ENCODE measurements around the gene SMIM41. TPM values are rescaled to one million over a fixed set of nuclear protein-coding genes. Genes with fewer than 3 reads are reported as not detected.

SMIM41 gene
- total RNA-seq, 1 donor from 2014 or later, result 0.16 TPM

DNA sequence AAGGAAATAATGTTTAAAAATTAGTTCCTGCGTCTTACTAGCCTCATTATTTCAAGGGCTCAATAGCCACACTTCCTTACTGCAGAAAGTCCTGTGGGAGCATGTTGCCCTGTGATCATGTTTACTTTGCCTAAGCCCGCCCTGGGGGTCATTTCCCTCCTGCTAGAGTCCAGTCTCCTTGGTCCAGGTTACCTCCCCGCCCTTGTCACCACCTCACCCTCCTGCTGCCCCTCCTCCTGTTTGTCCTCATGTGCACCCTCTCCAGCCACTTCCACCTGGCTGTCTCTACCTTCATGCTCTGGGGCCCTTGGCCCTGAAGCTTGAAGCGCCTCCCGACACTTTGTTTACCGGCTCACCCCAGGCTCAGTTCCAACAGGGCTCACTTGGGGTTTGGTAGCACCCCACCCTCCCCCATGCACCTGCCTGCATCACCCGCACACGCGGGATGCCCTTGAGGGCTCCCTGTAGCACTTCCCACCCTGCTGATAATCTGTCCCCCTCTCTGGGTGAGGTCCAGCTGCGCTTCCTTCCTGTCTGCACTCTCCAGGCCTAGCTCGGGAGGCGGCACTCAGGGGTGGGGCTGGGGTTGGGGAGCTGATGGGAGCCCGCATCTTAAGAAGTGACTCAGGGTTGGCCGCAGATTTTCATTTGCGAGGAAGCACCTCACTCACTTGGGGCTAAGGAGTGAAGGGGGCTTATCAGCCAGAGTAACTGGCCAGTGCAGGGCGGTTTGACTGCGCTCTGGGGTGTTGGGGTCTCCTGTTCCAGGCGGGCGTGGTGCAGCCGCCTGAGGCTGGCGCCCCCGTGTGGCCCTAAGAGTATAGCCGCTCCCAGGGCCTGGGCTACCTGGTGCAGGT is 40.1 kb downstream of the SMIM41 start:
- H3K4me1 Mint-ChIP-seq, result peaks cover 17% of the 10 kb centered on the region
- peak; percentile 57 for TF ChIP-seq CTCF (IDR thresholded peaks at IDR 0.05; ENCODE audit: unreplicated experiment)
- H3K4me3 Mint-ChIP-seq, result no peak overlapping the region
- peaks cover 38% of the 10 kb centered on the region for H3K27me3 Mint-ChIP-seq (ENCODE audit: low read depth)
- no peaks in the 10 kb centered on the region for H3K9me3 Mint-ChIP-seq
- H3K27ac Mint-ChIP-seq, result no peak overlapping the region
- DNase-seq (ENCODE audit: low spot score in 2 of 2, unreplicated experiment in 2 of 2), result peak in 1 of 2 experiments; percentile 58
- H3K36me3 Mint-ChIP-seq, result no peaks in the 10 kb centered on the region

GRCh38 chr12:52120951-52121823 is 41.7 kb downstream of the SMIM41 start:
- peaks cover 14% of the 10 kb centered on the region for H3K4me1 Mint-ChIP-seq
- peaks cover 27% of the 10 kb centered on the region for H3K27me3 Mint-ChIP-seq (ENCODE audit: low read depth)
- H3K36me3 Mint-ChIP-seq, result no peaks in the 10 kb centered on the region
- no peak for DNase-seq (ENCODE audit: low spot score in 2 of 2, unreplicated experiment in 2 of 2)
- no peak overlapping the region for H3K27ac Mint-ChIP-seq
- H3K4me3 Mint-ChIP-seq, result no peak overlapping the region
- TF ChIP-seq CTCF (IDR thresholded peaks at IDR 0.05; ENCODE audit: unreplicated experiment), result no peak
- H3K9me3 Mint-ChIP-seq, result no peaks in the 10 kb centered on the region

GRCh38 chr12:52121824-52122539 is 42.5 kb downstream of the SMIM41 start:
- Mint-ChIP-seq H3K27ac (no peak overlapping the region), H3K9me3 (no peaks in the 10 kb centered on the region), H3K4me1 (peaks cover 7% of the 10 kb centered on the region), H3K4me3 (no peak overlapping the region), H3K27me3 (ENCODE audit: low read depth) (peaks cover 20% of the 10 kb centered on the region), H3K36me3 (no peaks in the 10 kb centered on the region)
- peak; percentile 55 to 83 for DNase-seq (ENCODE audit: low spot score in 2 of 2, unreplicated experiment in 2 of 2)
- peak; percentile 85 for TF ChIP-seq CTCF (IDR thresholded peaks at IDR 0.05; ENCODE audit: unreplicated experiment)

- no peak for DNase-seq (ENCODE audit: low spot score in 2 of 2, unreplicated experiment in 2 of 2)
- no peak for TF ChIP-seq CTCF (IDR thresholded peaks at IDR 0.05; ENCODE audit: unreplicated experiment)
- Mint-ChIP-seq H3K27me3 (ENCODE audit: low read depth) (peaks cover 17% of the 10 kb centered on the region), H3K4me3 (no peak overlapping the region), H3K27ac (no peak overlapping the region), H3K9me3 (no peaks in the 10 kb centered on the region), H3K4me1 (peaks cover 7% of the 10 kb centered on the region), H3K36me3 (no peaks in the 10 kb centered on the region)
These were observed 43.0 kb downstream of the SMIM41 start for GRCh38 chr12:52122540-52122871.

- Mint-ChIP-seq H3K4me1 (peaks cover 7% of the 10 kb centered on the region), H3K27ac (no peak overlapping the region)
These were observed 43.4 kb downstream of the SMIM41 start for GRCh38 chr12:52122904-52123303.

More at GRCh38 chr12:52122904-52123303, 43.4 kb downstream of the SMIM41 start:
- no peaks in the 10 kb centered on the region for H3K9me3 Mint-ChIP-seq
- H3K4me3 Mint-ChIP-seq, result no peak overlapping the region
- DNase-seq (ENCODE audit: low spot score in 2 of 2, unreplicated experiment in 2 of 2), result no peak
- TF ChIP-seq CTCF (IDR thresholded peaks at IDR 0.05; ENCODE audit: unreplicated experiment), result no peak
- peaks cover 17% of the 10 kb centered on the region for H3K27me3 Mint-ChIP-seq (ENCODE audit: low read depth)
- H3K36me3 Mint-ChIP-seq, result no peaks in the 10 kb centered on the region

All from mesothelial cell of epicardium (in vitro differentiated cells).